Peyer's patch (tissue), 4 donors: ENCODE measurements around the gene UNC93B1. TPM values are rescaled to one million over a fixed set of nuclear protein-coding genes. Genes with fewer than 3 reads are reported as not detected.
"Not testable (repeated sequence)": the region's sequence is repeated elsewhere in the genome, so short reads cannot be mapped to it uniquely, and the experiment has no call there.

Experiments used
- DNase-seq, 3 donors: peaks; one replicate each; pipeline ENCODE4 v3.0.0-alpha.2; 2017 to 2019
- H3K27ac ChIP-seq, 4 donors: fragments of 200-600 bp; sonication (generic); one replicate each; pipeline ENCODE4 v1.5.1; 2016 to 2019
- H3K27me3 ChIP-seq, 2 donors: fragments of 200-600 bp; sonication (generic); one replicate each; pipeline ENCODE4 v1.5.1; 2019
- H3K36me3 ChIP-seq, 3 donors: fragments of 200-600 bp; sonication (generic); one replicate each; pipeline ENCODE4 v1.5.1; 2016 to 2019
- H3K4me1 ChIP-seq, 4 donors: fragments of 200-600 bp; sonication (generic); one replicate each; pipeline ENCODE4 v1.5.1; 2016 to 2019
- H3K4me3 ChIP-seq, 4 donors: fragments of 200-600 bp; sonication (generic); 1 replicate in 3 of 4; 2 replicates in 1 of 4; pipeline ENCODE4 v1.5.1; 2016 to 2019; ENCODE audit warnings: mild to moderate bottlenecking in 1 of 4
- H3K9me3 ChIP-seq, 4 donors: fragments of 200-600 bp; sonication (generic); one replicate each; pipeline ENCODE4 v1.5.1; 2016 to 2019; ENCODE audit warnings: mild to moderate bottlenecking in 1 of 4
- CTCF ChIP-seq, 6 experiments: fragments of 450-650 bp in 4 of 6; fragments of 200-600 bp in 2 of 6; sonication (generic) in 1 of 6; IDR thresholded peaks; one replicate each; pipeline ENCODE4 v1.5.1; 2017 to 2019; ENCODE audit warnings: antibody characterized with exemption in 6 of 6, mild to moderate bottlenecking in 3 of 6, moderate library complexity in 1 of 6
- small RNA-seq, 2 donors: library from RNA; depleted of rRNA; stranded (forward); fragments of <200 nt; gene quantifications; one replicate each; pipeline ENCODE3, GENCODE V24; 2016
- total RNA-seq, 4 donors: library from RNA; depleted of rRNA; stranded (reverse); fragments of >200 nt; gene quantifications; one replicate each; pipeline ENCODE4 v1.1.0, GENCODE V29; 2016

UNC93B1 gene
- total RNA-seq, 4 donors from 2014 or later, result 68.7 to 154 (median 91.6) TPM

- peak in 5 of 6 experiments; percentile 51 to 84 (median 61) for TF ChIP-seq CTCF (IDR thresholded peaks at IDR 0.05)
- H3K9me3 ChIP-seq, H3K27me3 ChIP-seq, H3K4me1 ChIP-seq, H3K36me3 ChIP-seq: not testable (repeated sequence)
- Histone ChIP-seq H3K27ac (peak overlapping the region in 3 of 4 donors; percentile 41 to 63 (median 58)), H3K4me3 (peak overlapping the region; percentile 48 to 75 (median 63))
- DNase-seq, result peak; percentile 53 to 89 (median 84)
These were observed 48.4 kb downstream of the UNC93B1 start for GRCh38 chr11:67955461-67956007.

- not testable (repeated sequence) for H3K4me1 ChIP-seq, DNase-seq, H3K36me3 ChIP-seq, H3K27me3 ChIP-seq, H3K9me3 ChIP-seq
- peak overlapping the region; percentile 48 to 75 (median 63) for H3K4me3 ChIP-seq
- peak overlapping the region in 3 of 4 donors; percentile 41 to 63 (median 58) for H3K27ac ChIP-seq
These were observed 48.9 kb downstream of the UNC93B1 start for GRCh38 chr11:67954971-67955370.

GRCh38 chr11:67954251-67954650 is 49.6 kb downstream of the UNC93B1 start:
- not testable (repeated sequence) for H3K27me3 ChIP-seq, H3K27ac ChIP-seq, H3K4me3 ChIP-seq, DNase-seq, H3K36me3 ChIP-seq, H3K9me3 ChIP-seq, H3K4me1 ChIP-seq

GRCh38 chr11:67950705-67951104 is 53.2 kb downstream of the UNC93B1 start:
- H3K27me3 ChIP-seq, H3K9me3 ChIP-seq, DNase-seq, H3K4me3 ChIP-seq, H3K4me1 ChIP-seq, H3K36me3 ChIP-seq, H3K27ac ChIP-seq: not testable (repeated sequence)

GRCh38 chr11:67947785-67948184 is 56.1 kb downstream of the UNC93B1 start:
- H3K4me3 ChIP-seq, H3K9me3 ChIP-seq, H3K4me1 ChIP-seq, H3K27me3 ChIP-seq, H3K36me3 ChIP-seq, H3K27ac ChIP-seq, DNase-seq: not testable (repeated sequence)

GRCh38 chr11:67946403-67946802 is 57.5 kb downstream of the UNC93B1 start:
- H3K27ac ChIP-seq, result peak overlapping the region in 2 of 4 donors; percentile 48 to 71
- peak overlapping the region in 1 of 4 donors; percentile 24 for H3K4me3 ChIP-seq
- H3K4me1 ChIP-seq, H3K27me3 ChIP-seq, H3K36me3 ChIP-seq, H3K9me3 ChIP-seq: not testable (repeated sequence)
- peak in 1 of 3 donors; percentile 61 for DNase-seq

- not testable (repeated sequence) for H3K27me3 ChIP-seq, H3K4me3 ChIP-seq, H3K9me3 ChIP-seq, H3K27ac ChIP-seq, DNase-seq, H3K4me1 ChIP-seq, H3K36me3 ChIP-seq
- TF ChIP-seq CTCF (IDR thresholded peaks at IDR 0.05), result peak in 3 of 6 experiments; percentile 30 to 41 (median 30)
These were observed 60.5 kb downstream of the UNC93B1 start for GRCh38 chr11:67943406-67943805.

Small RNA genes lying within 50 kb of the gene (small RNA-seq; reads per million reads assigned to genes)
- gene MIR6753, result 0.18 to 0.38 reads per million in 2 donors

Other genes starting within 250 kb of the UNC93B1 start
- 10 to 100 TPM; 14.9 to 53.5 (median 37.0) TPM for gene ALDH3B1, start 6.2 kb upstream of the UNC93B1 start, total RNA-seq
- gene NDUFS8, start 26.6 kb upstream of the UNC93B1 start, total RNA-seq, result 100 to 1,000 TPM; 153 to 195 (median 162) TPM
- 100 to 1,000 TPM; 239 to 586 (median 464) TPM for gene TCIRG1, start 34.9 kb upstream of the UNC93B1 start, total RNA-seq
- gene CHKA, start 117.3 kb upstream of the UNC93B1 start, total RNA-seq, result 100 to 1,000 TPM in 3 of 4 donors, 10 to 100 TPM in 1; 41.3 to 179 (median 130) TPM
- 10 to 100 TPM; 55.3 to 74.8 (median 60.3) TPM for gene KMT5B, start 209.2 kb upstream of the UNC93B1 start, total RNA-seq